Measurements from ENCODE around the gene PSMB11. TPM values are rescaled to one million over a fixed set of nuclear protein-coding genes. Genes with fewer than 3 reads are reported as not detected.
"Not testable (repeated sequence)": the region's sequence is repeated elsewhere in the genome, so short reads cannot be mapped to it uniquely, and the experiment has no call there.

Gene PSMB11
- total and polyA plus RNA-seq, 2 donors (not counting 3 experiments of a cell fraction or from before 2014, with no cell fraction given), result not detected

- H3K4me2 ChIP-seq (ENCODE audit: insufficient read depth, low read length), result no peak overlapping the region
- H3K9me3 ChIP-seq (replicated peaks; ENCODE audit: control insufficient read depth, insufficient read depth, low read length), result no peaks in the 10 kb centered on the region
- H3K9ac ChIP-seq (replicated peaks; ENCODE audit: extremely low read depth, insufficient read depth, low read length), result no peak overlapping the region
- no peak overlapping the region for H2AFZ ChIP-seq (ENCODE audit: low read depth, low read length)
- DNase-seq (ENCODE audit: low read depth, low spot score), result no peak
- no TSS peak for BruUV-seq (replicated peaks)
- no peaks in the 10 kb centered on the region for H3K27me3 ChIP-seq (ENCODE audit: control insufficient read depth in 2 of 2, insufficient read depth in 2 of 2, low read length in 2 of 2)
- dilution Hi-C loops (cut with MboI; ENCODE audit: extremely low pct_ligation_motif_present, low sequenced_read_pairs) (no loop called here), intact Hi-C loops (cut with micrococcal nuclease) (no loop called here)
- H4K20me1 ChIP-seq (replicated peaks; ENCODE audit: control insufficient read depth, extremely low read depth, insufficient read depth, low read length), result no peaks in the 10 kb centered on the region
- peaks cover 11% of the 10 kb centered on the region for H3K4me1 ChIP-seq (ENCODE audit: control insufficient read depth, extremely low read depth, insufficient read depth, low read length)
- peak; percentile 12 for FAIRE-seq
- POLR2A ChIA-PET, result no interaction called here
- no peak overlapping the region for H3K4me3 ChIP-seq (replicated peaks in 1 of 3; ENCODE audit: insufficient read depth in 1 of 3, low read depth in 1 of 3, low read length in 3 of 3)
- H3K9me1 ChIP-seq (replicated peaks; ENCODE audit: control insufficient read depth, extremely low read depth, insufficient read depth, low read length), result no peaks in the 10 kb centered on the region
- no peaks in the 10 kb centered on the region for H3K79me2 ChIP-seq (ENCODE audit: control insufficient read depth, insufficient read depth, low read length)
- TF ChIP-seq POLR2A (IDR thresholded peaks at IDR 0.05; ENCODE audit: low read depth, low read length) (no peak), CTCF (IDR thresholded peaks at IDR 0.05; ENCODE audit: extremely low read depth in 1 of 2, insufficient read depth in 1 of 2, low read depth in 1 of 2, low read length in 2 of 2) (no peak), MYC (IDR thresholded peaks at IDR 0.05; ENCODE audit: low read depth, low read length) (no peak), EZH2 (IDR thresholded peaks at IDR 0.05; ENCODE audit: borderline replicate concordance, low read depth, low read length, severe bottlenecking) (no peak), JUN (IDR thresholded peaks at IDR 0.05; ENCODE audit: borderline replicate concordance, insufficient read depth, insufficient read length, low read depth) (no peak), FOS (IDR thresholded peaks at IDR 0.05; ENCODE audit: borderline replicate concordance, insufficient read depth, low read length) (no peak), MAX (IDR thresholded peaks at IDR 0.05; ENCODE audit: insufficient read depth, insufficient read length) (no peak)
- H3K36me3 ChIP-seq (ENCODE audit: control insufficient read depth in 2 of 2, extremely low read depth in 1 of 2, insufficient read depth in 2 of 2, low read length in 2 of 2), result no peaks in the 10 kb centered on the region
- H3K27ac ChIP-seq (ENCODE audit: insufficient read depth, low read depth, low read length), result no peak overlapping the region
- CTCF ChIA-PET, result interaction anchor here (1.3 to 5.5 kb wide), 3 partner anchors 18 to 44 kb away, joined by 4 to 27 read pairs (median 17); partner anchors contain the start of gene CDH24
Measured at GRCh38 chr14:23013054-23013748, 28.8 kb upstream of the PSMB11 start.

GRCh38 chr14:23013749-23014054 lies 28.3 kb upstream of the PSMB11 start:
- H3K27ac ChIP-seq (ENCODE audit: insufficient read depth, low read depth, low read length); H3K9ac ChIP-seq (replicated peaks; ENCODE audit: extremely low read depth, insufficient read depth, low read length); H3K4me2 ChIP-seq (ENCODE audit: insufficient read depth, low read length); H3K9me3 ChIP-seq (replicated peaks; ENCODE audit: control insufficient read depth, insufficient read depth, low read length); DNase-seq (ENCODE audit: low read depth, low spot score); FAIRE-seq; H3K27me3 ChIP-seq (ENCODE audit: control insufficient read depth in 2 of 2, insufficient read depth in 2 of 2, low read length in 2 of 2); H3K4me3 ChIP-seq (replicated peaks in 1 of 3; ENCODE audit: insufficient read depth in 1 of 3, low read depth in 1 of 3, low read length in 3 of 3); POLR2A ChIA-PET; dilution Hi-C loops (cut with MboI; ENCODE audit: extremely low pct_ligation_motif_present, low sequenced_read_pairs); H3K36me3 ChIP-seq (ENCODE audit: control insufficient read depth in 2 of 2, extremely low read depth in 1 of 2, insufficient read depth in 2 of 2, low read length in 2 of 2); H3K9me1 ChIP-seq (replicated peaks; ENCODE audit: control insufficient read depth, extremely low read depth, insufficient read depth, low read length); intact Hi-C loops (cut with micrococcal nuclease); H2AFZ ChIP-seq (ENCODE audit: low read depth, low read length); H3K79me2 ChIP-seq (ENCODE audit: control insufficient read depth, insufficient read depth, low read length); BruUV-seq (replicated peaks); H4K20me1 ChIP-seq (replicated peaks; ENCODE audit: control insufficient read depth, extremely low read depth, insufficient read depth, low read length): not testable (repeated sequence)
- H3K4me1 ChIP-seq (ENCODE audit: control insufficient read depth, extremely low read depth, insufficient read depth, low read length), result peaks cover 11% of the 10 kb centered on the region
- CTCF ChIA-PET, result interaction anchor here (1.3 to 5.5 kb wide), 3 partner anchors 19 to 44 kb away, joined by 4 to 27 read pairs (median 17); partner anchors contain the start of gene CDH24
